Islet precursor cell (in vitro differentiated cells): Measurements from ENCODE around the gene DTNB.

Experiments
- DNase-seq: peaks from one replicate; pipeline ENCODE4 v3.0.0-alpha.2; 2018

The DTNB gene

GRCh38 chr2:25361261-25362048 lies 311.9 kb downstream of the DTNB start:
- DNase-seq = no peak

GRCh38 chr2:25358836-25359235 lies 314.5 kb downstream of the DTNB start:
- no peak for DNase-seq

- no peak for DNase-seq
These were observed 315.0 kb downstream of the DTNB start for GRCh38 chr2:25358249-25358815.

GRCh38 chr2:25356088-25356487 lies 317.3 kb downstream of the DTNB start:
- no peak for DNase-seq

GRCh38 chr2:25355270-25355669 lies 318.1 kb downstream of the DTNB start:
- no peak for DNase-seq

- DNase-seq = no peak
These were observed 319.3 kb downstream of the DTNB start for GRCh38 chr2:25354116-25354515.

GRCh38 chr2:25349397-25349796 lies 324.0 kb downstream of the DTNB start:
- no peak for DNase-seq

- DNase-seq = no peak
These were observed 325.5 kb downstream of the DTNB start for GRCh38 chr2:25347846-25348245.

- no peak for DNase-seq
These were observed 326.1 kb downstream of the DTNB start for GRCh38 chr2:25347205-25347815.

- DNase-seq = no peak
These were observed 330.1 kb downstream of the DTNB start for GRCh38 chr2:25343187-25343825.

GRCh38 chr2:25342372-25343186 lies 330.8 kb downstream of the DTNB start:
- peak; percentile 95 for DNase-seq

GRCh38 chr2:25341753-25342371 lies 331.5 kb downstream of the DTNB start, which contains the start of gene DNMT3A:
Gene DNMT3A, minus strand, starts transcription at chr2:25341925. Its CDS starts 27,941 bp downstream, at chr2:25313984.
- DNase-seq = peak; percentile 68

GRCh38 chr2:25341011-25341727 lies 332.2 kb downstream of the DTNB start:
- no peak for DNase-seq

GRCh38 chr2:25340181-25340921 lies 333.0 kb downstream of the DTNB start:
- DNase-seq = no peak

- DNase-seq = peak; percentile 63
These were observed 333.6 kb downstream of the DTNB start for GRCh38 chr2:25339791-25340180.

- no peak for DNase-seq
These were observed 334.1 kb downstream of the DTNB start for GRCh38 chr2:25339211-25339674.

GRCh38 chr2:25338401-25338800 lies 335.0 kb downstream of the DTNB start:
- DNase-seq = no peak

GRCh38 chr2:25337891-25338290 lies 335.5 kb downstream of the DTNB start:
- no peak for DNase-seq

GRCh38 chr2:25337276-25337675 lies 336.1 kb downstream of the DTNB start:
- DNase-seq = no peak

GRCh38 chr2:25336383-25336841 lies 337.0 kb downstream of the DTNB start:
- DNase-seq = no peak

GRCh38 chr2:25335971-25336370 lies 337.4 kb downstream of the DTNB start:
- no peak for DNase-seq
